Uterus (tissue), 2 donors: ENCODE results near the gene DDX23.

Source experiments
- POLR2A ChIP-seq, 2 donors: fragments of 450-650 bp; IDR thresholded peaks; one replicate each; pipeline ENCODE4 v1.6.1; 2016; ENCODE audit warnings: antibody characterized with exemption in 2 of 2, mild to moderate bottlenecking in 1 of 2, moderate library complexity in 1 of 2
- TF ChIP-seq, protein P1 (sequence below), 4 experiments: fragments of 200-600 bp in 2 of 4; fragments of 450-650 bp in 2 of 4; sonication (generic) in 2 of 4; IDR thresholded peaks; one replicate each; pipeline ENCODE4 v1.5.1; 2016 to 2019; ENCODE audit warnings: antibody characterized with exemption in 4 of 4, mild to moderate bottlenecking in 2 of 4, moderate library complexity in 1 of 4

DNA sequence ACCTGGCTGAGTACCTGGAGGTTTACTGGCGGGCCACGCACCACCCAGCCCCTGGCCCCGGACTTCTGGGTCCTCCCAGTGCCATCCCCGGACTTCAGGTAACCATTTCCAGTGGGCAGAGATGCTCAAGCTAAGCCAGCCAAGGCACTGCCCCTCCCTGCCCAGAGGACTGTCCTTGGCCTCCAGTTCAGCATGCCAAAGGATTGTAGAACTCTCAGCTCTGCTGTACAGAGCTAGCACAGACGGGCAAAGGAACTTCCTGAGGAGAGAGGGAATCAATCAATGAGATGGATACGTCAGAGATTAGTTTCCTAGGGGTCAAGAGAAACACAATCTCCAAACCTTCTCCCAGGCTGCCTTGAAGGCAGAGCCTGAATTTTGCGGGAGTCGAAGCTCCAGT, 24.9 kb downstream of the DDX23 start:
- TF ChIP-seq, protein P1, sequence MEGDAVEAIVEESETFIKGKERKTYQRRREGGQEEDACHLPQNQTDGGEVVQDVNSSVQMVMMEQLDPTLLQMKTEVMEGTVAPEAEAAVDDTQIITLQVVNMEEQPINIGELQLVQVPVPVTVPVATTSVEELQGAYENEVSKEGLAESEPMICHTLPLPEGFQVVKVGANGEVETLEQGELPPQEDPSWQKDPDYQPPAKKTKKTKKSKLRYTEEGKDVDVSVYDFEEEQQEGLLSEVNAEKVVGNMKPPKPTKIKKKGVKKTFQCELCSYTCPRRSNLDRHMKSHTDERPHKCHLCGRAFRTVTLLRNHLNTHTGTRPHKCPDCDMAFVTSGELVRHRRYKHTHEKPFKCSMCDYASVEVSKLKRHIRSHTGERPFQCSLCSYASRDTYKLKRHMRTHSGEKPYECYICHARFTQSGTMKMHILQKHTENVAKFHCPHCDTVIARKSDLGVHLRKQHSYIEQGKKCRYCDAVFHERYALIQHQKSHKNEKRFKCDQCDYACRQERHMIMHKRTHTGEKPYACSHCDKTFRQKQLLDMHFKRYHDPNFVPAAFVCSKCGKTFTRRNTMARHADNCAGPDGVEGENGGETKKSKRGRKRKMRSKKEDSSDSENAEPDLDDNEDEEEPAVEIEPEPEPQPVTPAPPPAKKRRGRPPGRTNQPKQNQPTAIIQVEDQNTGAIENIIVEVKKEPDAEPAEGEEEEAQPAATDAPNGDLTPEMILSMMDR (IDR thresholded peaks at IDR 0.05): no peak
- no peak for TF ChIP-seq POLR2A (IDR thresholded peaks at IDR 0.05)
